GM19351 (cell line): ENCODE measurements around the gene BIK.

ENCODE experiments used
- ATAC-seq: cut with Tn5 transposase; IDR thresholded peaks from one replicate; pipeline ENCODE4 v1.9.1; 2021; ENCODE audit warnings: mild to moderate bottlenecking, moderate library complexity; ENCODE audit not compliant: unreplicated experiment

BIK gene

GRCh38 chr22:43159484-43160178 is 49.1 kb downstream of the BIK start:
- no peak for ATAC-seq

- no peak for ATAC-seq
These were observed 50.1 kb downstream of the BIK start for GRCh38 chr22:43160497-43161126.

GRCh38 chr22:43162412-43163150 is 52.0 kb downstream of the BIK start:
- no peak for ATAC-seq

- no peak for ATAC-seq
These were observed 52.8 kb downstream of the BIK start for GRCh38 chr22:43163241-43163795.

- ATAC-seq: no peak
These were observed 54.1 kb downstream of the BIK start for GRCh38 chr22:43164636-43165035.

GRCh38 chr22:43166132-43166930 is 55.8 kb downstream of the BIK start:
- no peak for ATAC-seq

GRCh38 chr22:43167001-43167589 is 56.5 kb downstream of the BIK start:
- ATAC-seq: no peak

- ATAC-seq: no peak
These were observed 58.1 kb downstream of the BIK start for GRCh38 chr22:43168471-43169309.

GRCh38 chr22:43169310-43170130 is 59.0 kb downstream of the BIK start:
- no peak for ATAC-seq

GRCh38 chr22:43170131-43170480 is 59.6 kb downstream of the BIK start:
- ATAC-seq: no peak

GRCh38 chr22:43171019-43171491 is 60.5 kb downstream of the BIK start:
- no peak for ATAC-seq

GRCh38 chr22:43171607-43172006 is 61.1 kb downstream of the BIK start:
- no peak for ATAC-seq

- no peak for ATAC-seq
These were observed 61.6 kb downstream of the BIK start for GRCh38 chr22:43172191-43172590.

GRCh38 chr22:43173566-43173965 is 63.0 kb downstream of the BIK start:
- no peak for ATAC-seq

GRCh38 chr22:43173976-43174720 is 63.6 kb downstream of the BIK start:
- no peak for ATAC-seq

- no peak for ATAC-seq
These were observed 64.5 kb downstream of the BIK start for GRCh38 chr22:43174941-43175531.

- ATAC-seq: no peak
These were observed 65.5 kb downstream of the BIK start for GRCh38 chr22:43176090-43176489.

GRCh38 chr22:43177479-43177878 is 66.9 kb downstream of the BIK start:
- no peak for ATAC-seq
